Progenitor cell of endocrine pancreas (in vitro differentiated cells): ENCODE data around the gene RAB5B. TPM values are rescaled to one million over a fixed set of nuclear protein-coding genes. Genes with fewer than 3 reads are reported as not detected.

ENCODE experiments used
- DNase-seq: peaks from one replicate; pipeline ENCODE4 v3.0.0; 2021; ENCODE audit warnings: low spot score; ENCODE audit not compliant: unreplicated experiment
- H3K27ac Mint-ChIP-seq: 2 replicates; pipeline ENCODE4 v1.8.0; 2021; ENCODE audit warnings: mild to moderate bottlenecking, moderate library complexity, mixed read lengths
- H3K27me3 Mint-ChIP-seq: 2 replicates; pipeline ENCODE4 v1.8.0; 2021; ENCODE audit warnings: mixed read lengths
- H3K36me3 Mint-ChIP-seq: 2 replicates; pipeline ENCODE4 v1.8.0; 2022; ENCODE audit warnings: mixed read lengths; ENCODE audit not compliant: insufficient read depth
- H3K4me1 Mint-ChIP-seq: 2 replicates; pipeline ENCODE4 v1.8.0; 2021; ENCODE audit warnings: low read depth, mixed read lengths
- H3K4me3 Mint-ChIP-seq: 2 replicates; pipeline ENCODE4 v1.8.0; 2021; ENCODE audit warnings: low read depth, mild to moderate bottlenecking, moderate library complexity, mixed read lengths
- H3K9me3 Mint-ChIP-seq: 2 replicates; pipeline ENCODE4 v1.8.0; 2021; ENCODE audit warnings: low read depth, mixed read lengths
- CTCF ChIP-seq: fragments of 200-600 bp; sonication (generic); IDR thresholded peaks from one replicate; pipeline ENCODE4 v1.5.0; 2021; ENCODE audit warnings: antibody characterized with exemption, mild to moderate bottlenecking; ENCODE audit not compliant: unreplicated experiment
- total RNA-seq: library from RNA; stranded (reverse); gene quantifications from 2 replicates; pipeline ENCODE4 v1.2.1, GENCODE V29; 2021

Gene RAB5B
- total RNA-seq, 1 donor from 2014 or later, result 116 TPM

- Mint-ChIP-seq H3K27me3 (no peaks in the 10 kb centered on the region), H3K9me3 (no peaks in the 10 kb centered on the region), H3K4me3 (no peak overlapping the region), H3K36me3 (peaks cover 11% of the 10 kb centered on the region), H3K4me1 (peaks cover 30% of the 10 kb centered on the region), H3K27ac (no peak overlapping the region)
- TF ChIP-seq CTCF, result no peak
- no peak for DNase-seq
These were observed 30.3 kb downstream of the RAB5B start for GRCh38 chr12:56004211-56004610.

GRCh38 chr12:56007564-56008559 lies 34.0 kb downstream of the RAB5B start:
- DNase-seq, result peak; percentile 70
- TF ChIP-seq CTCF, result no peak
- Mint-ChIP-seq H3K4me1 (peaks cover 21% of the 10 kb centered on the region), H3K27me3 (no peaks in the 10 kb centered on the region), H3K4me3 (peak overlapping the region; percentile 87), H3K27ac (peak overlapping the region; percentile 89), H3K36me3 (peaks cover 4% of the 10 kb centered on the region), H3K9me3 (no peaks in the 10 kb centered on the region)

- H3K4me1 Mint-ChIP-seq, result peaks cover 22% of the 10 kb centered on the region
- no peak for TF ChIP-seq CTCF
- H3K4me3 Mint-ChIP-seq, result peak overlapping the region; percentile 40
These were observed 36.3 kb downstream of the RAB5B start for GRCh38 chr12:56010111-56010570.

GRCh38 chr12:56011509-56012090 lies 37.7 kb downstream of the RAB5B start:
- Mint-ChIP-seq H3K4me1 (peaks cover 18% of the 10 kb centered on the region), H3K36me3 (peaks cover 2% of the 10 kb centered on the region), H3K4me3 (no peak overlapping the region), H3K9me3 (no peaks in the 10 kb centered on the region), H3K27ac (no peak overlapping the region), H3K27me3 (no peaks in the 10 kb centered on the region)
- no peak for TF ChIP-seq CTCF
- no peak for DNase-seq

More at GRCh38 chr12:56010111-56010570, 36.3 kb downstream of the RAB5B start:
- H3K36me3 Mint-ChIP-seq, result peaks cover 2% of the 10 kb centered on the region
- no peak for DNase-seq
- no peak overlapping the region for H3K27ac Mint-ChIP-seq
- no peaks in the 10 kb centered on the region for H3K27me3 Mint-ChIP-seq
- H3K9me3 Mint-ChIP-seq, result no peaks in the 10 kb centered on the region

- no peaks in the 10 kb centered on the region for H3K9me3 Mint-ChIP-seq
- H3K36me3 Mint-ChIP-seq, result peaks cover 4% of the 10 kb centered on the region
- H3K27me3 Mint-ChIP-seq, result no peaks in the 10 kb centered on the region
- no peak for TF ChIP-seq CTCF
- no peak for DNase-seq
- peaks cover 9% of the 10 kb centered on the region for H3K4me1 Mint-ChIP-seq
- H3K4me3 Mint-ChIP-seq, result no peak overlapping the region
- no peak overlapping the region for H3K27ac Mint-ChIP-seq
These were observed 39.6 kb downstream of the RAB5B start for GRCh38 chr12:56013482-56013881.
